Inflammatory macrophage (primary cell): Measurements from ENCODE around the gene RASSF10.

ENCODE experiments used
- DNase-seq, 2 donors: peaks; one replicate each; pipeline ENCODE4 v3.0.0-alpha.2; 2020 to 2022

RASSF10 gene

GRCh38 chr11:13061294-13061990 lies 52.3 kb downstream of the RASSF10 start:
- DNase-seq = no peak
